NCI-H2029 treated with DMSO at 0.1 percent for 48 hours (cell line): Measurements from ENCODE around the gene FAF2.

Source experiments
- DNase-seq: peaks from one replicate; lab custom pipeline; 2025; lab: John Stamatoyannopoulos, UW

Gene FAF2

GRCh38 chr5:176530393-176530982 is 82.3 kb downstream of the FAF2 start:
- DNase-seq = no peak

- DNase-seq = no peak
These were observed 83.1 kb downstream of the FAF2 start for GRCh38 chr5:176530983-176531901.

- no peak for DNase-seq
These were observed 83.8 kb downstream of the FAF2 start for GRCh38 chr5:176531902-176532493.

GRCh38 chr5:176532795-176533194 is 84.6 kb downstream of the FAF2 start:
- no peak for DNase-seq

- DNase-seq = no peak
These were observed 85.2 kb downstream of the FAF2 start for GRCh38 chr5:176533390-176533789.

- no peak for DNase-seq
These were observed 85.9 kb downstream of the FAF2 start for GRCh38 chr5:176533894-176534611.

- no peak for DNase-seq
These were observed 86.5 kb downstream of the FAF2 start for GRCh38 chr5:176534640-176535039.

GRCh38 chr5:176535101-176535663 is 87.0 kb downstream of the FAF2 start:
- DNase-seq = no peak

GRCh38 chr5:176535664-176536131 is 87.5 kb downstream of the FAF2 start:
- DNase-seq = no peak

GRCh38 chr5:176536132-176536901 is 88.1 kb downstream of the FAF2 start:
- peak; percentile 28 for DNase-seq

- DNase-seq = peak; percentile 87
These were observed 88.8 kb downstream of the FAF2 start, which contains the start of gene RNF44 for GRCh38 chr5:176536902-176537553. RNF44 (minus strand) TSS chr5:176537402; CDS start chr5:176532472, 4,930 bp downstream.

- DNase-seq = peak; percentile 93
These were observed 89.5 kb downstream of the FAF2 start for GRCh38 chr5:176537554-176538229.

GRCh38 chr5:176538230-176538988 is 90.2 kb downstream of the FAF2 start:
- DNase-seq = no peak

GRCh38 chr5:176538989-176539384 is 90.8 kb downstream of the FAF2 start:
- no peak for DNase-seq

GRCh38 chr5:176540476-176540899 is 92.3 kb downstream of the FAF2 start:
- no peak for DNase-seq

GRCh38 chr5:176540956-176541337 is 92.8 kb downstream of the FAF2 start:
- no peak for DNase-seq

- no peak for DNase-seq
These were observed 93.4 kb downstream of the FAF2 start for GRCh38 chr5:176541338-176542134.

GRCh38 chr5:176542135-176542595 is 94.0 kb downstream of the FAF2 start:
- no peak for DNase-seq
